Putamen (tissue), 1 donor: ENCODE data around the gene CFAP251.
"Not testable (repeated sequence)": the region's sequence is repeated elsewhere in the genome, so short reads cannot be mapped to it uniquely, and the experiment has no call there.

Experiments
- DNase-seq: peaks from one replicate; pipeline ENCODE4 v3.0.0-alpha.2; 2016; ENCODE audit warnings: low spot score

The CFAP251 gene, protein sequence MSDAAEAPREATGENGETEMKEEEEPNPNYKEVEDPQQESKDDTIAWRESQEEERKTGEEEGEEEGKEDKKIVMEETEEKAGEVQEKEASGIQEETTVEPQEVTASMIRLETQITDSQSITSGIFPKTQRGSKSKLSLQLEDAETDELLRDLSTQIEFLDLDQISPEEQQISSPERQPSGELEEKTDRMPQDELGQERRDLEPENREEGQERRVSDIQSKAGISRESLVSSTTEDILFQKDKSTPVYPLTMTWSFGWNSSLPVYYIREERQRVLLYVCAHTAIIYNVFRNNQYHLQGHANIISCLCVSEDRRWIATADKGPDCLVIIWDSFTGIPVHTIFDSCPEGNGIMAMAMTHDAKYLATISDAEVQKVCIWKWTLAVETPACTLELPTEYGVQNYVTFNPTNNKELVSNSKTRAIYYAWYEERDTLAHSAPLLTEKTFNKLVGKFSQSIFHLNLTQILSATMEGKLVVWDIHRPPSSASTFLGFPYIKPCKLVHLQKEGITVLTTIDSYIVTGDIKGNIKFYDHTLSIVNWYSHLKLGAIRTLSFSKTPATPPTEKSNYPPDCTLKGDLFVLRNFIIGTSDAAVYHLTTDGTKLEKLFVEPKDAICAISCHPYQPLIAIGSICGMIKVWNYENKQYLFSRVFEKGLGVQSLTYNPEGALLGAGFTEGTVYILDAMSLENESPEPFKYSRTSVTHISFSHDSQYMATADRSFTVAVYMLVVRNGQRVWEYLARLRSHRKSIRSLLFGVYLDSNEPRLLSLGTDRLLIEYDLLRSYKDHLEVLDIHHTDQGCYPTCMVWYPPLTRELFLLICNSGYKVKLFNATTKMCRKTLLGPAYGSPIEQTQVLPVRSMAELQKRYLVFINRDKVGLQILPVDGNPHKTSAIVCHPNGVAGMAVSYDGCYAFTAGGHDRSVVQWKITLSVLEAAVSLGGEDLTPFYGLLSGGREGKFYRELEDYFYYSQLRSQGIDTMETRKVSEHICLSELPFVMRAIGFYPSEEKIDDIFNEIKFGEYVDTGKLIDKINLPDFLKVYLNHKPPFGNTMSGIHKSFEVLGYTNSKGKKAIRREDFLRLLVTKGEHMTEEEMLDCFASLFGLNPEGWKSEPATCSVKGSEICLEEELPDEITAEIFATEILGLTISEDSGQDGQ

DNA sequence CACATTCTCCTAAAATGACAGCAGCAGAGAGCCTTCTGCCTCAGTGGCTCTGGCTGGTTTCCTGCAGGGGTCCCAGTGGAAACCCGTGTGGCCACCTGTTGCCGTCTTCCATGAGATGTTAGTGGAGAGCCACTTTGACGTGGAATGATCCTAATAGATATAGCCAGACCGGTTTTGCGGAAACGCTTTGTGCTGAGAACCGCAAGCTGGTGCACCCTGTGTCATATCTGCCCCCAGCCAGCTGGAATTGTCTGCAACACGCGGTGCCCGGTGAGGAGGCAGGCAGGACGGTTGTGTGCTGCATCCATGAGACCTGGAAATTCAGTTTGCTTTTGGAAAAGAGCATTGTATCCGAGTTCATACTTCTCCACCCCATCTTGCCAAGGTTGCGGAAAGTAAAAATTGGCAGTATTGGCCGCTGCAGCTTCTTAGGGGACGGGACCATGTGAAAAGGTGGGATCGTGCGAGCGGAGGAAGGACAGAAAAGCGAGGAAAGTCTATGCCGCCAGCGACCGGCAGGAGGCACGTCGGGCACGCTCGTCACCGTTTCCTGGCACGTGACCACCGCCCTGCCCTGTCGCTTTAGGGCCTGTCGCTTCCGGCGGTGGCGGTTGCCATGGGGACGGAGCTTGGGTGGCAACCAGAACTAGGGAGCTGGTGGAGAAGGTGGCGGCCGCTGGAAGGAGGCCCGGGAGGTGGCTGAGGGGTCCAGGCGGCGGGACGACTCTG, at the start of gene CFAP251:
Gene CFAP251, plus strand, starts transcription at position 643 of the 729 bp plus-strand sequence. CDS start 2,714 bp downstream, outside the sequence.
- DNase-seq, result peak; percentile 91

GRCh38 chr12:121869229-121869628, 49.2 kb upstream of the CFAP251 start:
- not testable (repeated sequence) for DNase-seq

DNA sequence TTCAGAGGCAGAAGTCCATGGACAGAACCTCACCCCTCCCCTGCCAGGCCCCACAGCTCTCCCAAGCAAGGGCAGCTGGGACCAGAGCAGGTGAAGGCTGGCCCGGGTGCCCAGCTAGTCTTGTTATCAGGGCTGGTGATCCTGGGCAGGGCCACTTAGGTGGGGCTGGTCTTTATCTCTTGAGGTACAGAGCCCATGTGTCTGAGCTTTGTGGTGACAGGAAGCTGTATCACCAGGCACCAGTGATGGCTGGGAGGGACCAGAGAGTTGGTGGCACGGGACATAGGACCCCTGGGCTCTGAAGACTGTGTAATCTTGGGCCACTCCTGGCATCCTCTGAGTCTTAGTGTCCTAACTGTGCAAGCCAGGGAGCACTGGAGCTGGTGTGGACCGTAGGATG, 46.9 kb upstream of the CFAP251 start:
- DNase-seq, result no peak

DNA sequence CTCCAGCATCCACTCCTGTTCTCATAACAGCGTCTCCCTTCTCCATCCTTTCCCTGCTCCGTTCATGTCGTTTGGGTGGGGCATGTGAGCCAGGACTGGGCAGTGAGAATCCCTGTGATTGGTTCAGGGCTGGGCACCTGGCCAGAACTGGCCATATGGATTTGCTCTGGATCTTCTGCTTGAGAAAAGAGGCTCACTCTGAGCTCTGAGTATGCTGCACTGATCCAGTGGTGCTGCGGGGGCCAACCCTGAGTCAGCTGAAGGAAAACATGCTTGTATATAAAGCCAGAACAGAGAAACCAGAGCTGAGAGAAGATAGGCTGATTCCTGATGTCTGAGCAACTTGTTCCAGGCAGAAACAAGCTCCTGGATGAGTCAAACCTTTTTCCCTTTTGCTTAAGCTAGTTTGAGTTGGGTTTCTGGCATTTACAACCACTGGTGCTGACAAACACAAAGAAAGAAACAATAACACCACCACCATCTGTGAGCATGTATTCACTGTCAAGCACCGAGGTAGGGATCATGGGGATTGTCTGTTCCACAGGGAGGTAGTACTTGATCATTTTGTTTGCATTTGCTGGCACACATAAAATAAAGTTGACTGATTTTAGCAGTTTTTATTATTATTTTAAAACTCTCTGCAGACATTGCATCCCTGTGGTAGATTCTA, 45.7 kb upstream of the CFAP251 start:
- DNase-seq, result no peak

- no peak for DNase-seq
Observed at GRCh38 chr12:121873216-121873569, 45.2 kb upstream of the CFAP251 start.

- no peak for DNase-seq
Observed at GRCh38 chr12:121874071-121874470, 44.3 kb upstream of the CFAP251 start.

GRCh38 chr12:121875582-121875981, 42.8 kb upstream of the CFAP251 start:
- DNase-seq, result no peak

DNA sequence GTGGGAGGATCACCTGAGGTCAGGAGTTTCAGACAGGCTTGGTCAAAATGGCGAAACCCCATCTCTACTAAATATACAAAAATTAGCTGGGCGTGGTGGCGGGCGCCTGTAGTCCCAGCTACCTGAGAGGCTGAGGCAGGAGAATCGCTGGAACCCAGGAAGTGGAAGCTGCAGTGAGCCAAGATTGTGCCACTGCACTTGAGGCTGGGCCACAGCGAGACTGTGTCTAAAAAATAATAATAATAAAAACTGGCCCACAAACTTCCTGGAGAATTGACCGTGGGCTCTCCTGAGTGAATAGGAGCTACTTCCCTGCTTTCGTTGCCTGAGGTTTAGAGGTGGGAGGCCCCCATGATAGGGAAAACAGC, 42.3 kb upstream of the CFAP251 start:
- DNase-seq, result not testable (repeated sequence)

- no peak for DNase-seq
Observed at GRCh38 chr12:121883315-121883660, 35.1 kb upstream of the CFAP251 start.

DNA sequence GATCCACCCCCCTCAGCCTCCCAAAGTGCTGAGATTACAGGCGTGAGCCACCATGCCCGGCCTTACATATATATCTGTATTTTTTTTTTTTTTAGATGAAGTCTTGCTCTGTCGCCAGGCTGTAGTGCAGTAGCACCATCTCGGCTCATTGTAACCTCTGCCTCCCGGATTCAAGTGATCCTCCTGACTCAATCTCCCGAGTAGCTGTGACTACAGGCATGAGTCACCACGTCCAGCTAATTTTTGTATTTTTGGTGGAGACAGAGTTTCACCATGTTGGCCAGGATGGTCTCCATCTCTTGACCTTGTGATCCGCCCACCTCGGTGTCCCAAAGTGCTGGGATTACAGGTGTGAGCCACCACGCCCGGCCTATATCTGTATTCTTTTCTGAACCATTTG, 33.3 kb upstream of the CFAP251 start:
- DNase-seq, result not testable (repeated sequence)

DNA sequence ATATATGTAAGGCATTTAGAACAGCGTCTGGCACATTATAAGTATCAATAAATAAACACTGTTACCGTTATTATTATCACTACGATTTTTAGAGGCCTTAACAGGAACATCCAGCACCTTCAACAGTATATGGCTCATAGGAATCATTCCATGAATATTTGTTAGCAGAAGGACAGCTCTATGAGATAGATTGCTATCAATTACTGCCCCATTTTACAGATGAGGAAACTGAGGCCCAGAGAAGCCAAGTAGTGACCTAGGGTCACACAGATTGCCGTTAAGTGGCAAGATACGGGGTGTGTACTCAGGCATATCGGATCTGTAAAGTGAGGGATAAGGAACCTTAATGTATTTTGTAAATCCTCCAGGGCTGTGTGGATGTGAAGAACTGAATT, 30.3 kb upstream of the CFAP251 start:
- DNase-seq, result no peak

DNA sequence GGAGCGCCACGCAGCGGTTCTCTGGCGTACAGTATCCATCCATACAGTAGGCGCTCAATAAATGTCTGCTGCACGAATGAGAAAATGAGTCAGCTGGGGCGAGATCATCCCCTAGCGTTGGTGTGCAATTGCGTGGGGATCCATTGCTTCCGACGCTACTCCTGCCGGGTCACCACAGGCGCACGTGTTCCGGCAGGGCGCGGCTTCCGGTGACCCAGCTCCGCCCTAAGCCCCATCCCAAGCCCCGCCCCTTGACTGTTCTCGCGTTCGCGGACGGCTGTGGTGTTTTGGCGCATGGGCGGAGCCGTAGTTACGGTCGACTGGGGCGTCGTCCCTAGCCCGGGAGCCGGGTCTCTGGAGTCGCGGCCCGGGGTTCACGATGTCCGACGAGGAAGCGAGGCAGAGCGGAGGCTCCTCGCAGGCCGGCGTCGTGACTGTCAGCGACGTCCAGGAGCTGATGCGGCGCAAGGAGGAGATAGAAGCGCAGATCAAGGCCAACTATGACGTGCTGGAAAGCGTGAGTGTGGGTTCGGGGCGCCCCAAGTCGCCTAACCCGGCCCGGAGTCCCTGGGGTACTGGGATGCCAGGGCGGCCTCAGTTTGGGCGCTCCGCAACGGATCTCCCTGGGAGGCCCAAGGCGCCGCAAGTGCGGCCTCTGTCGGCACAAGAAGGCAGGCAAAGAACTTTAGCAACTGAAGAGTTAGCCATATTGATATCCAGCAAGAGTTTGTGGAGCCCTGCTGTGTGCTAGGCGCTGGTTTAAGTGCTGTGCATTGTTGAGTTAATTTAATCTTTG, 29.7 kb upstream of the CFAP251 start, which contains the start of gene PSMD9:
Gene PSMD9, plus strand, starts transcription at position 313 of the 796 bp plus-strand sequence. Its CDS starts 67 bp downstream, at position 380.
- peak; percentile 96 for DNase-seq

GRCh38 chr12:121889274-121889624, 29.1 kb upstream of the CFAP251 start:
- DNase-seq, result no peak

DNA sequence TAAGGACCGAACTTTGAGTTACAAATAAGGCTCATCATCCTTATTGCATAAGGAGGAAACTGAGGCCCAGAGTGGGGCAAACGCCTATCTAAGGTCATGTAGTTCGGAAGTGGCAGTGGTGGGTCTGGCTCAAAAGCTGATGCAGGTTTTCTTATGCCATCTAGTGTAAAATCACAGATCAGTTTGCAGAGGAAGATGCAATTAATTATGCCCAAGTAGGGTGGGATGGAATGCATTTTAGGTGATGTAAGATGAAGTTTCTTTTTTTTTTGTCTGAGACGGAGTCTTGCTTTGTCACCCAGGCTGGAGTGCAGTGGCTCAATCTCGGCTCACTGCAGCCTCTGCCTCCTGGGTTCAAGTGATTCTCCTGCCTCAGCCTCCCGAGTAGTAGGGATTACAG, 28.7 kb upstream of the CFAP251 start:
- DNase-seq, result not testable (repeated sequence)

- DNase-seq, result no peak
Observed at GRCh38 chr12:121892673-121893561, 25.5 kb upstream of the CFAP251 start.

DNA sequence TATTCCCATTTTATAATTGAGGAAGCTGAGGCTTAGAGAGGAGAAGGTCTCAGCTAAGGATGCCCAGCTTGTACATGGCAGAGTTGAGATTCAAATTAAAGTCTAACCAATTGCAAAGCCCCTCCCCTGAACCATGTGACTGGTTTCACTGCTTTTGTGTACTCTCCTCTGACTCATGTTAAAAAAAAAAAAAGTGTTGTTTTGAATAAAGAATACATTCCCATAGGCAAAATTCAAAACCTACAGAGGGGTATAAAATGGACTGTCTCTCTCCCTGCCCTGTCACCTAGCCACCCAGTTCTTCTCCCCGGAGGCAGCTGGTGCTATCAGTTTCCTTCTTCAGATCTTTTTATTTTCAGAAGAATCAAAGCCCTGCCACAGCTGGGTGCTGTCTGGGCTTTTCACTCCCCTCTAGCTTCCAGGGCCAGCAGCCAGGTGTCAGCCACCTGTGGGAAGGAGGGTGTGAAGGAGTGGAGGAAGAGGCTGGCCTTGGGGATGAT, 24.4 kb upstream of the CFAP251 start:
- DNase-seq, result no peak

DNA sequence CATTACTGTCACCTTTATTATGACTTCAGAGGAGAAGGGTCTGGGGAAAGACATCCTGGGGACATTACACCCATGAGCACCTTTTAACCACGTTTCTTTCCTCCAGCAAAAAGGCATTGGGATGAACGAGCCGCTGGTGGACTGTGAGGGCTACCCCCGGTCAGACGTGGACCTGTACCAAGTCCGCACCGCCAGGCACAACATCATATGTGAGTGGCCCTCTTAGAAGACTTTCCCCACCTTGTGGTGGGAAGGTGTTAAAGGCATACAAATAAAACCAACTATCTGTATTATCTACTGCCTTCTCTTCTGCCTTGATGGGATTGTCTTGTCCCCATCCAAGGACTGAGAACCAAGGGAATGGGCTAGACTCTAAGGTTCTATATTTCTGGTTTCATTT, 23.8 kb upstream of the CFAP251 start:
- DNase-seq, result no peak

GRCh38 chr12:121898287-121898686, 20.1 kb upstream of the CFAP251 start:
- DNase-seq, result no peak

- no peak for DNase-seq
Observed at GRCh38 chr12:121899590-121899989, 18.8 kb upstream of the CFAP251 start.
